Ecto neural progenitor cell (in vitro differentiated cells): ENCODE measurements around the gene MYO18A.

ENCODE experiments used
- DNase-seq: peaks from one replicate; pipeline ENCODE4 v3.0.0-alpha.2; 2018; ENCODE audit warnings: low spot score

Gene MYO18A

GRCh38 chr17:29077320-29077719, 102.9 kb downstream of the MYO18A start:
- no peak for DNase-seq

- DNase-seq: no peak
These were observed 103.5 kb downstream of the MYO18A start for GRCh38 chr17:29076722-29077121.

GRCh38 chr17:29076087-29076486, 104.1 kb downstream of the MYO18A start:
- no peak for DNase-seq

- no peak for DNase-seq
These were observed 105.7 kb downstream of the MYO18A start for GRCh38 chr17:29074488-29074887.

GRCh38 chr17:29073520-29073919, 106.7 kb downstream of the MYO18A start:
- no peak for DNase-seq

GRCh38 chr17:29073045-29073444, 107.2 kb downstream of the MYO18A start:
- no peak for DNase-seq

GRCh38 chr17:29071303-29071702, 108.9 kb downstream of the MYO18A start:
- DNase-seq: no peak

- DNase-seq: no peak
These were observed 109.4 kb downstream of the MYO18A start for GRCh38 chr17:29070781-29071180.

- no peak for DNase-seq
These were observed 109.9 kb downstream of the MYO18A start for GRCh38 chr17:29070308-29070707.

- DNase-seq: no peak
These were observed 110.6 kb downstream of the MYO18A start for GRCh38 chr17:29069526-29070041.

- DNase-seq: no peak
These were observed 111.4 kb downstream of the MYO18A start for GRCh38 chr17:29068818-29069217.

- no peak for DNase-seq
These were observed 113.6 kb downstream of the MYO18A start for GRCh38 chr17:29066606-29067005.

GRCh38 chr17:29066047-29066446, 114.2 kb downstream of the MYO18A start:
- DNase-seq: no peak

- no peak for DNase-seq
These were observed 116.2 kb downstream of the MYO18A start for GRCh38 chr17:29063992-29064391.

GRCh38 chr17:29062215-29062614, 118.0 kb downstream of the MYO18A start:
- no peak for DNase-seq

- no peak for DNase-seq
These were observed 119.2 kb downstream of the MYO18A start for GRCh38 chr17:29061036-29061435.

GRCh38 chr17:29060475-29060874, 119.7 kb downstream of the MYO18A start:
- DNase-seq: no peak

GRCh38 chr17:29059281-29059680, 120.9 kb downstream of the MYO18A start:
- no peak for DNase-seq

- no peak for DNase-seq
These were observed 121.8 kb downstream of the MYO18A start for GRCh38 chr17:29058391-29058790.

GRCh38 chr17:29057361-29057760, 122.8 kb downstream of the MYO18A start:
- DNase-seq: no peak

GRCh38 chr17:29054835-29055234, 125.4 kb downstream of the MYO18A start:
- no peak for DNase-seq

- DNase-seq: no peak
These were observed 128.5 kb downstream of the MYO18A start for GRCh38 chr17:29051731-29052130.

- DNase-seq: peak; percentile 90
These were observed 129.0 kb downstream of the MYO18A start for GRCh38 chr17:29051194-29051593.

- no peak for DNase-seq
These were observed 130.0 kb downstream of the MYO18A start for GRCh38 chr17:29050176-29050575.
